Loucy (cell line): Measurements from ENCODE around the gene GPHN.

Experiments used
- H2AFZ ChIP-seq: fragments of 200-600 bp; sonication (generic); 2 replicates; pipeline ENCODE4 v1.6.0; 2016; ENCODE audit warnings: antibody characterized with exemption, mild to moderate bottlenecking, low read length, moderate library complexity
- H3F3A ChIP-seq: fragments of 200-600 bp; 2 replicates; pipeline ENCODE4 v1.6.0; 2016; ENCODE audit warnings: antibody characterized with exemption, low read depth, mild to moderate bottlenecking
- H3K27me3 ChIP-seq: fragments of 200-600 bp; sonication (generic); 2 replicates; pipeline ENCODE4 v1.6.1; 2014; ENCODE audit warnings: low read length, mild to moderate bottlenecking; ENCODE audit not compliant: insufficient read depth, poor library complexity, severe bottlenecking
- H3K36me3 ChIP-seq: fragments of 200-600 bp; sonication (generic); 2 replicates; pipeline ENCODE4 v1.6.1; 2016; ENCODE audit warnings: low read length; ENCODE audit not compliant: insufficient read depth
- H3K4me1 ChIP-seq: fragments of 200-600 bp; sonication (generic); 2 replicates; pipeline ENCODE4 v1.5.1; 2014; ENCODE audit warnings: low read length, mild to moderate bottlenecking; ENCODE audit not compliant: insufficient read depth, poor library complexity, severe bottlenecking
- H3K4me2 ChIP-seq: fragments of 200-600 bp; sonication (generic); 2 replicates; pipeline ENCODE4 v1.6.0; 2014; ENCODE audit warnings: antibody characterized with exemption, low read length, low read depth, mild to moderate bottlenecking; ENCODE audit not compliant: poor library complexity, severe bottlenecking
- H3K4me3 ChIP-seq: fragments of 200-600 bp; sonication (generic); 2 replicates; pipeline ENCODE4 v1.5.1; 2014; ENCODE audit warnings: low read length, mild to moderate bottlenecking, mixed read lengths; ENCODE audit not compliant: poor library complexity, severe bottlenecking
- H3K79me2 ChIP-seq: fragments of 200-600 bp; sonication (generic); 2 replicates; pipeline ENCODE4 v1.6.1; 2014; ENCODE audit warnings: low read length; ENCODE audit not compliant: insufficient read depth
- H3K9ac ChIP-seq: fragments of 200-600 bp; sonication (generic); 2 replicates; pipeline ENCODE4 v1.6.0; 2014; ENCODE audit warnings: mild to moderate bottlenecking, low read depth, low read length, moderate library complexity; ENCODE audit not compliant: poor library complexity, severe bottlenecking
- H3K9me2 ChIP-seq: fragments of 200-600 bp; sonication (generic); replicated peaks from 2 replicates; pipeline ENCODE4 v1.6.1; 2016; ENCODE audit warnings: low read depth, low read length, mixed read lengths
- H3K9me3 ChIP-seq: fragments of 200-600 bp; sonication (generic); 2 replicates; pipeline ENCODE4 v1.6.1; 2014; ENCODE audit warnings: mild to moderate bottlenecking, antibody characterized with exemption, low read length, low read depth; ENCODE audit not compliant: insufficient read depth
- H4K20me1 ChIP-seq: fragments of 200-600 bp; sonication (generic); 2 replicates; pipeline ENCODE4 v1.6.0; 2014; ENCODE audit warnings: antibody characterized with exemption, low read length, mild to moderate bottlenecking; ENCODE audit not compliant: insufficient read depth, poor library complexity, severe bottlenecking
- CTCF ChIP-seq: fragments of 200-600 bp; sonication (generic); conservative IDR thresholded peaks from 2 replicates; pipeline ENCODE4 v1.5.1; 2014; ENCODE audit warnings: mild to moderate bottlenecking, antibody characterized with exemption, low read length
- EZH2phosphoT487 ChIP-seq: fragments of 200-600 bp; IDR thresholded peaks from 2 replicates; pipeline ENCODE4 v1.6.1; 2018; ENCODE audit warnings: antibody characterized with exemption, mild to moderate bottlenecking, moderate library complexity, borderline replicate concordance

GPHN gene

DNA sequence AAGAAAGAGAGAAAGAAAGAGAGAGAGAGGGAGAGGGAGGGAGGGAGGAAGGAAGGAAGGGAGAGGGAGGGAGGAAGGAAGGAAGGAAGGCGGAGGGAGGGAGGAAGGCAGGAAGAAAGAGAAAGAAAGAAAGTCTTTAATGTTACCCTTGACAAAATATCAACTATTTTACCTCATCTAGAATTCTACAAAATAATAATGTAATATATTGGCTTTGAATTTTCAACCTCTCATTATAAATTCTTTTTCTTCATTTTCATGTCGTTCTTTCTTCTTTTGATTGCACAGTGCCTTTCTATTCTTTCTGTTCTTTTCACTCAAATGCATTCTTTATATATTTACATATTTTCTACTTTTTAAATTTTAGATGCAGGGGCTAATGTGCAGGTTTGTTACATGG lies 621.8 kb downstream of the GPHN start:
- H3K9me3 ChIP-seq = no peaks in the 10 kb centered on the region

GRCh38 chr14:67131691-67132090 lies 623.7 kb downstream of the GPHN start:
- H3K27me3 ChIP-seq = no peaks in the 10 kb centered on the region
- H3K79me2 ChIP-seq = no peaks in the 10 kb centered on the region
- H3K9me3 ChIP-seq = no peaks in the 10 kb centered on the region
- H4K20me1 ChIP-seq = no peaks in the 10 kb centered on the region
- TF ChIP-seq CTCF (no peak), EZH2phosphoT487 (no peak)
- H3F3A ChIP-seq = no peaks in the 10 kb centered on the region
- H3K4me3 ChIP-seq = no peak overlapping the region
- H3K9ac ChIP-seq = no peak overlapping the region
- no peaks in the 10 kb centered on the region for H3K9me2 ChIP-seq
- H3K4me2 ChIP-seq = no peak overlapping the region
- peaks cover 9% of the 10 kb centered on the region for H3K4me1 ChIP-seq
- no peak overlapping the region for H2AFZ ChIP-seq
- no peaks in the 10 kb centered on the region for H3K36me3 ChIP-seq

More for the DNA sequence above, 621.8 kb downstream of the GPHN start:
- H3K9ac ChIP-seq = no peak overlapping the region
- H3K9me2 ChIP-seq = no peaks in the 10 kb centered on the region
- no peaks in the 10 kb centered on the region for H3K27me3 ChIP-seq
- no peaks in the 10 kb centered on the region for H3K36me3 ChIP-seq
- no peaks in the 10 kb centered on the region for H3K79me2 ChIP-seq
- no peaks in the 10 kb centered on the region for H4K20me1 ChIP-seq
- peaks cover 9% of the 10 kb centered on the region for H3K4me1 ChIP-seq
- no peaks in the 10 kb centered on the region for H3F3A ChIP-seq
- TF ChIP-seq CTCF (no peak), EZH2phosphoT487 (no peak)
- H3K4me2 ChIP-seq = no peak overlapping the region
- no peak overlapping the region for H3K4me3 ChIP-seq
- H2AFZ ChIP-seq = no peak overlapping the region

- H3K9me3 ChIP-seq = no peaks in the 10 kb centered on the region
- H3K4me1 ChIP-seq = peaks cover 9% of the 10 kb centered on the region
- no peaks in the 10 kb centered on the region for H3K79me2 ChIP-seq
- H3K9ac ChIP-seq = no peak overlapping the region
- TF ChIP-seq CTCF = no peak
- TF ChIP-seq EZH2phosphoT487 = no peak
- no peak overlapping the region for H3K4me2 ChIP-seq
- H3K27me3 ChIP-seq = no peaks in the 10 kb centered on the region
- no peak overlapping the region for H3K4me3 ChIP-seq
- no peaks in the 10 kb centered on the region for H3K9me2 ChIP-seq
- no peaks in the 10 kb centered on the region for H3F3A ChIP-seq
- no peaks in the 10 kb centered on the region for H3K36me3 ChIP-seq
- H4K20me1 ChIP-seq = no peaks in the 10 kb centered on the region
- no peak overlapping the region for H2AFZ ChIP-seq
Observed at GRCh38 chr14:67133144-67133543, 625.2 kb downstream of the GPHN start.
